Measurements from ENCODE around the gene CCDC87.

DNA sequence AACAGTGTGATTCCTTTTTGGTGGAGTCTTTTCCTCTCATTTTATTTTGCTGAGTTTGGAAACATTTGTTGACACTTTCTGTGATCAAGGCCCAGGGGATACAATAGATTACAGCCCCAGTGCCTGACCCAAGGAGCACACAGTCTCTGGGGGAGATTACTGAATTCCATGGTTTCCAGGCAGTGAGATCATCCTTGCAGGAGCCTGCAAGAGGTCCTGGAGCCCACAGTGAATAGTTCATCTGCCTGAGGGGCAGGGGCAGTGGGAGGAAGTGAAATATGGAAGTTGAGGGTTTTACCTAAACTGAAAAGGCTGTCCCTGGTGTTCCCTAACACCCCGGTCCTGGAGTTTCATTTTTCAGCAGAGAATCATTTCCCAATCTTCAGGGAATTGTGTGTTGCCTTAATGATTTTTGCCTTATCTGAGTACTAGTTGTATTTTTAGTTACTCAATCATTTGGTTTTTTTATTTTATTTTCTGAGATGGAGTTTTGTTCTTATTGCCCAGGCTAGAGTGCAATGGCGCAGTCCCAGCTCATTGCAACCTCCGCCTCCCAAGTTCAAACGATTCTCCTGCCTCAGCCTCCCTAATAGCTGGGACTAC lies 7.9 kb upstream of the CCDC87 start:
- no peak for TF ChIP-seq CTCF (conservative IDR thresholded peaks at IDR 0.05 in 1 of 2, IDR thresholded peaks at IDR 0.05 in 1 of 2; ENCODE audit: extremely low read depth in 1 of 2, insufficient read depth in 1 of 2, low read depth in 1 of 2, low read length in 2 of 2)
- TF ChIP-seq EZH2 (IDR thresholded peaks at IDR 0.05; ENCODE audit: borderline replicate concordance, low read length): no peak

Measured in mammary epithelial cell (primary cell).